Breast epithelium (tissue), 3 donors: ENCODE results near the gene IFI44.

ENCODE experiments used
- POLR2A ChIP-seq: fragments of 450-650 bp; IDR thresholded peaks from one replicate; pipeline ENCODE4 v1.6.1; 2016; ENCODE audit warnings: antibody characterized with exemption, mild to moderate bottlenecking, moderate library complexity
- TF ChIP-seq, protein P1 (sequence below), 3 donors: fragments of 450-650 bp; IDR thresholded peaks; one replicate each; pipeline ENCODE4 v1.5.1; 2016 to 2017; ENCODE audit warnings: antibody characterized with exemption in 3 of 3, mild to moderate bottlenecking in 3 of 3, moderate library complexity in 3 of 3

DNA sequence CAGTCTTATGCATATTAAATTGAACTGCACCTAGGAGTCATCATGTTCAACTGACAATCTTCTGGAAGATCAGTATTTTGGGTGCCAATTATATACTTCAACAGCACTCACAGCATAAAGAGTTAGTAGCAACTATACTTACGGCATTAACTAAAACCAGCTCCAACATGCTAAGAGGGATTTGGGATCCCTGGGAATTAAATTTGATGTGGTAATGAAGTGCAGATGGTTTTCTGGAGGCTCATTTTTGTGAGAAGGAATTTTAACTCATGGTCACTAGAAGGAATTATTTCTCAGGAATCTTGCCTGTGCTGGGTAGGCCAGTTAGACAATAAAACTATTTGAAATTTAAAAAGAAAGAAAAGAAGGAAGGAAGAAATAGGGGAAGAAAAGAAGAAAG, 18.3 kb downstream of the IFI44 start:
- TF ChIP-seq, protein P1, sequence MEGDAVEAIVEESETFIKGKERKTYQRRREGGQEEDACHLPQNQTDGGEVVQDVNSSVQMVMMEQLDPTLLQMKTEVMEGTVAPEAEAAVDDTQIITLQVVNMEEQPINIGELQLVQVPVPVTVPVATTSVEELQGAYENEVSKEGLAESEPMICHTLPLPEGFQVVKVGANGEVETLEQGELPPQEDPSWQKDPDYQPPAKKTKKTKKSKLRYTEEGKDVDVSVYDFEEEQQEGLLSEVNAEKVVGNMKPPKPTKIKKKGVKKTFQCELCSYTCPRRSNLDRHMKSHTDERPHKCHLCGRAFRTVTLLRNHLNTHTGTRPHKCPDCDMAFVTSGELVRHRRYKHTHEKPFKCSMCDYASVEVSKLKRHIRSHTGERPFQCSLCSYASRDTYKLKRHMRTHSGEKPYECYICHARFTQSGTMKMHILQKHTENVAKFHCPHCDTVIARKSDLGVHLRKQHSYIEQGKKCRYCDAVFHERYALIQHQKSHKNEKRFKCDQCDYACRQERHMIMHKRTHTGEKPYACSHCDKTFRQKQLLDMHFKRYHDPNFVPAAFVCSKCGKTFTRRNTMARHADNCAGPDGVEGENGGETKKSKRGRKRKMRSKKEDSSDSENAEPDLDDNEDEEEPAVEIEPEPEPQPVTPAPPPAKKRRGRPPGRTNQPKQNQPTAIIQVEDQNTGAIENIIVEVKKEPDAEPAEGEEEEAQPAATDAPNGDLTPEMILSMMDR (IDR thresholded peaks at IDR 0.05) = no peak
- TF ChIP-seq POLR2A = no peak
